IPS-15b (cell line): Measurements from ENCODE around the gene FHL1.
A peak's percentile ranks its signal among the peaks of the same experiment; 100 is the strongest.

Experiments
- H3K27me3 ChIP-seq: one replicate; pipeline ENCODE4 v1.6.1; 2013; ENCODE audit warnings: low read length; ENCODE audit not compliant: control insufficient read depth, insufficient read depth
- H3K36me3 ChIP-seq: one replicate; pipeline ENCODE4 v1.6.1; 2013; ENCODE audit warnings: low read length; ENCODE audit not compliant: control insufficient read depth, insufficient read depth
- H3K4me1 ChIP-seq: one replicate; pipeline ENCODE4 v1.6.1; 2013; ENCODE audit warnings: mild to moderate bottlenecking, low read length; ENCODE audit not compliant: control insufficient read depth, insufficient read depth
- H3K4me3 ChIP-seq: one replicate; pipeline ENCODE4 v1.5.1; 2013; ENCODE audit warnings: low read depth, low read length
- H3K9ac ChIP-seq: one replicate; pipeline ENCODE4 v1.6.1; 2013; ENCODE audit warnings: low read depth, mild to moderate bottlenecking, low read length
- H3K9me3 ChIP-seq: one replicate; pipeline ENCODE4 v1.6.1; 2013; ENCODE audit warnings: mild to moderate bottlenecking, low read length; ENCODE audit not compliant: control insufficient read depth, insufficient read depth

The FHL1 gene

GRCh38 chrX:136125106-136125505, 22.2 kb upstream of the FHL1 start:
- H3K27me3 ChIP-seq, result no peaks in the 10 kb centered on the region
- H3K9ac ChIP-seq, result no peak overlapping the region
- H3K4me3 ChIP-seq, result no peak overlapping the region
- no peaks in the 10 kb centered on the region for H3K4me1 ChIP-seq
- H3K36me3 ChIP-seq, result no peaks in the 10 kb centered on the region
- H3K9me3 ChIP-seq, result peaks cover 5% of the 10 kb centered on the region

- H3K36me3 ChIP-seq, result no peaks in the 10 kb centered on the region
- peaks cover 5% of the 10 kb centered on the region for H3K9me3 ChIP-seq
- H3K27me3 ChIP-seq, result no peaks in the 10 kb centered on the region
- no peak overlapping the region for H3K4me3 ChIP-seq
- H3K4me1 ChIP-seq, result no peaks in the 10 kb centered on the region
- no peak overlapping the region for H3K9ac ChIP-seq
These were observed 21.0 kb upstream of the FHL1 start for GRCh38 chrX:136126371-136126770.

GRCh38 chrX:136126872-136127406, 20.4 kb upstream of the FHL1 start:
- Histone ChIP-seq H3K36me3 (no peaks in the 10 kb centered on the region), H3K4me3 (no peak overlapping the region), H3K9me3 (peaks cover 5% of the 10 kb centered on the region), H3K9ac (no peak overlapping the region), H3K4me1 (no peaks in the 10 kb centered on the region), H3K27me3 (no peaks in the 10 kb centered on the region)

- no peaks in the 10 kb centered on the region for H3K4me1 ChIP-seq
- H3K27me3 ChIP-seq, result no peaks in the 10 kb centered on the region
- no peak overlapping the region for H3K4me3 ChIP-seq
- H3K9me3 ChIP-seq, result peaks cover 5% of the 10 kb centered on the region
- no peaks in the 10 kb centered on the region for H3K36me3 ChIP-seq
- no peak overlapping the region for H3K9ac ChIP-seq
These were observed 18.6 kb upstream of the FHL1 start for GRCh38 chrX:136128743-136129142.

GRCh38 chrX:136130931-136131833, 16.2 kb upstream of the FHL1 start:
- no peaks in the 10 kb centered on the region for H3K27me3 ChIP-seq
- H3K36me3 ChIP-seq, result no peaks in the 10 kb centered on the region
- H3K9me3 ChIP-seq, result peaks cover 5% of the 10 kb centered on the region
- H3K4me1 ChIP-seq, result no peaks in the 10 kb centered on the region
- no peak overlapping the region for H3K9ac ChIP-seq
- H3K4me3 ChIP-seq, result no peak overlapping the region

- Histone ChIP-seq H3K9me3 (peaks cover 3% of the 10 kb centered on the region), H3K27me3 (no peaks in the 10 kb centered on the region)
These were observed 8.4 kb upstream of the FHL1 start for GRCh38 chrX:136138939-136139338.

GRCh38 chrX:136141569-136141968, 5.8 kb upstream of the FHL1 start:
- no peaks in the 10 kb centered on the region for H3K4me1 ChIP-seq
- H3K36me3 ChIP-seq, result no peaks in the 10 kb centered on the region
- no peak overlapping the region for H3K4me3 ChIP-seq
- H3K9me3 ChIP-seq, result peaks cover 3% of the 10 kb centered on the region
- no peak overlapping the region for H3K9ac ChIP-seq
- peaks cover 21% of the 10 kb centered on the region for H3K27me3 ChIP-seq

More at GRCh38 chrX:136138939-136139338, 8.4 kb upstream of the FHL1 start:
- no peaks in the 10 kb centered on the region for H3K4me1 ChIP-seq
- no peaks in the 10 kb centered on the region for H3K36me3 ChIP-seq
- H3K4me3 ChIP-seq, result no peak overlapping the region
- H3K9ac ChIP-seq, result no peak overlapping the region

GRCh38 chrX:136142592-136142991, 4.7 kb upstream of the FHL1 start:
- H3K4me3 ChIP-seq, result no peak overlapping the region
- H3K27me3 ChIP-seq, result peaks cover 21% of the 10 kb centered on the region
- no peak overlapping the region for H3K9ac ChIP-seq
- no peaks in the 10 kb centered on the region for H3K4me1 ChIP-seq
- peaks cover 3% of the 10 kb centered on the region for H3K9me3 ChIP-seq
- no peaks in the 10 kb centered on the region for H3K36me3 ChIP-seq

- Histone ChIP-seq H3K4me1 (no peaks in the 10 kb centered on the region), H3K9me3 (peaks cover 3% of the 10 kb centered on the region), H3K36me3 (no peaks in the 10 kb centered on the region), H3K27me3 (peaks cover 21% of the 10 kb centered on the region), H3K9ac (no peak overlapping the region), H3K4me3 (no peak overlapping the region)
These were observed 3.6 kb upstream of the FHL1 start for GRCh38 chrX:136143711-136144110.

GRCh38 chrX:136146614-136147314, 569 bp upstream of the FHL1 start:
- peaks cover 21% of the 10 kb centered on the region for H3K27me3 ChIP-seq
- peak overlapping the region; percentile 69 for H3K4me3 ChIP-seq
- H3K9ac ChIP-seq, result peak overlapping the region; percentile 54
- no peaks in the 10 kb centered on the region for H3K36me3 ChIP-seq
- peaks cover 3% of the 10 kb centered on the region for H3K9me3 ChIP-seq
- peaks cover 2% of the 10 kb centered on the region for H3K4me1 ChIP-seq

GRCh38 chrX:136147976-136148375, 643 bp downstream of the FHL1 start:
- H3K4me3 ChIP-seq, result peak overlapping the region; percentile 43
- peaks cover 21% of the 10 kb centered on the region for H3K27me3 ChIP-seq
- H3K4me1 ChIP-seq, result peaks cover 2% of the 10 kb centered on the region
- H3K9ac ChIP-seq, result no peak overlapping the region
- no peaks in the 10 kb centered on the region for H3K36me3 ChIP-seq
- H3K9me3 ChIP-seq, result peaks cover under 1% of the 10 kb centered on the region
